Thyroid gland (tissue), 4 donors: ENCODE data around the gene SLBP. TPM values are rescaled to one million over a fixed set of nuclear protein-coding genes. Genes with fewer than 3 reads are reported as not detected.

Experiments
- DNase-seq, 2 donors: peaks; one replicate each; pipeline ENCODE4 v3.0.0-alpha.2; 2019
- H3K27ac ChIP-seq, 3 donors: fragments of 200-600 bp; sonication (generic); 1 replicate in 2 of 3; 2 replicates in 1 of 3; pipeline ENCODE4 v1.5.1; 2016 to 2019; ENCODE audit warnings: mild to moderate bottlenecking in 1 of 3, moderate library complexity in 1 of 3
- H3K27me3 ChIP-seq: fragments of 200-600 bp; sonication (generic); one replicate; pipeline ENCODE4 v1.5.1; 2019
- H3K36me3 ChIP-seq, 2 donors: fragments of 200-600 bp; sonication (generic); one replicate each; pipeline ENCODE4 v1.5.1; 2016 to 2019
- H3K4me1 ChIP-seq, 2 donors: fragments of 200-600 bp; sonication (generic); one replicate each; pipeline ENCODE4 v1.5.1; 2017 to 2019
- H3K4me3 ChIP-seq, 3 donors: fragments of 200-600 bp; sonication (generic); replicated peaks in 1 of 3; 1 replicate in 2 of 3; 2 replicates in 1 of 3; pipeline ENCODE4 v1.5.1; 2016; ENCODE audit warnings: mild to moderate bottlenecking in 1 of 3
- H3K9me3 ChIP-seq: fragments of 200-600 bp; sonication (generic); one replicate; pipeline ENCODE4 v1.5.1; 2017
- POLR2A ChIP-seq, 2 donors: fragments of 450-650 bp; IDR thresholded peaks; one replicate each; pipeline ENCODE4 v1.6.1; 2017; ENCODE audit warnings: antibody characterized with exemption in 2 of 2, mild to moderate bottlenecking in 2 of 2, moderate library complexity in 1 of 2
- WGBS, 2 donors: methylation state at CpG; one replicate each; pipeline ENCODE4 v1.1.5; 2017; 5-methylcytosine and 5-hydroxymethylcytosine counted together
- intact Hi-C: fragments of 100-400 bp; cut with DNase I; formaldehyde crosslinking; loops from one replicate; pipeline ENCODE4 v1.15.1; 2023
- total RNA-seq, 4 donors: library from RNA; depleted of rRNA; stranded (reverse); fragments of >200 nt; gene quantifications; one replicate each; pipeline ENCODE4 v1.2.3, GENCODE V29; 2016
- TF ChIP-seq, protein P1 (sequence below), 6 experiments: fragments of 200-600 bp in 3 of 6; fragments of 450-650 bp in 3 of 6; sonication (generic) in 3 of 6; IDR thresholded peaks; one replicate each; pipeline ENCODE4 v1.5.1; 2016 to 2019; ENCODE audit warnings: antibody characterized with exemption in 6 of 6, mild to moderate bottlenecking in 2 of 6, inconsistent platforms in 1 of 6, moderate library complexity in 1 of 6

SLBP gene
- 10 to 100 TPM; 41.2 to 48.5 (median 43.3) TPM for total RNA-seq

DNA sequence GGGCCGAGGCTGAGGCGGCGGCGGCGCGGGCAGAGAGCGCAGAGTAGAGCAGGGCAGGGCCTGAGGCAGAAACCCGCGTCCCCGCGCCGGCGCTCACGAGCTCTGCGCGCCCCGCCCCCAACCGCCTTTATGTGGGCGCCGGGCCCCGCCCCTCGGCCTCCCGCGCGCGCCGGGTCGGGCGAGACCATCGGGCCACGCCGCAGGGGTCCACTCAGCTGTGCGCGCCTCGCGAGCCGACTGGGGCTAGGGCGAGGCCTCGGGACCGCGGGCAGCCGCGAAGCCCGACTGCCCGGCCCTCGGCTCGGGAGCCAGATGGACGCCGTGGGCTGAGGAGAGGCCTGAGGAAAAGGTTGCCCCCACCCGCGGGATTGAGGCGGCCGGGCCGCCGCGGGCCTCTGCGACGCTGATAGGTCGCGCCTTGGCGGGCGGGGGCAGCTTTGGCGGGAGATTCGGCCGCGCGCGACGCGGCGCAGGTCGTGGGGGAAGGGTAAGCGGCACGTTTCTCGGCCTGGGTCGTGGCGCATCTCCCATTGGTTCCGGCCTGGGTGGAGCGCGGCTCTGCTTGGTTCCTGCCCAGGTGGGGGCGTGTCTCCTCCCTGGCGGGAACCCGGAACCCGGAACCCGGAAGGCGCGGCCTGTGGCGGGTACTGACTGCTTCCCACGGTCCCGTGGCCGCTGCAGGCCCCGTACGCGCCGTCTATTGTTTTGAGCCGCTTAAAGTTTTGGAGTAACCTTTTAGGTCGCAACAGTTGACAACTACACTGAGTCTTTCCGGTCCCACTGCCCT is at the start of gene SLBP:
Gene SLBP, minus strand, starts transcription at position 104 of the 787 bp plus-strand sequence. CDS start 131 bp downstream, outside the sequence.
- H3K27ac ChIP-seq = peak within 1 kb of the TSS; percentile 98 to 100 (median 99)
- H3K4me1 ChIP-seq = peaks cover 21 to 43% of the 10 kb centered on the region in 2 donors
- peaks cover 0 to 4% of the 10 kb centered on the region in 2 donors for H3K36me3 ChIP-seq
- H3K9me3 ChIP-seq = no peaks in the 10 kb centered on the region
- TF ChIP-seq, protein P1, sequence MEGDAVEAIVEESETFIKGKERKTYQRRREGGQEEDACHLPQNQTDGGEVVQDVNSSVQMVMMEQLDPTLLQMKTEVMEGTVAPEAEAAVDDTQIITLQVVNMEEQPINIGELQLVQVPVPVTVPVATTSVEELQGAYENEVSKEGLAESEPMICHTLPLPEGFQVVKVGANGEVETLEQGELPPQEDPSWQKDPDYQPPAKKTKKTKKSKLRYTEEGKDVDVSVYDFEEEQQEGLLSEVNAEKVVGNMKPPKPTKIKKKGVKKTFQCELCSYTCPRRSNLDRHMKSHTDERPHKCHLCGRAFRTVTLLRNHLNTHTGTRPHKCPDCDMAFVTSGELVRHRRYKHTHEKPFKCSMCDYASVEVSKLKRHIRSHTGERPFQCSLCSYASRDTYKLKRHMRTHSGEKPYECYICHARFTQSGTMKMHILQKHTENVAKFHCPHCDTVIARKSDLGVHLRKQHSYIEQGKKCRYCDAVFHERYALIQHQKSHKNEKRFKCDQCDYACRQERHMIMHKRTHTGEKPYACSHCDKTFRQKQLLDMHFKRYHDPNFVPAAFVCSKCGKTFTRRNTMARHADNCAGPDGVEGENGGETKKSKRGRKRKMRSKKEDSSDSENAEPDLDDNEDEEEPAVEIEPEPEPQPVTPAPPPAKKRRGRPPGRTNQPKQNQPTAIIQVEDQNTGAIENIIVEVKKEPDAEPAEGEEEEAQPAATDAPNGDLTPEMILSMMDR (IDR thresholded peaks at IDR 0.05) = no peak
- TF ChIP-seq POLR2A (IDR thresholded peaks at IDR 0.05) = peak; percentile 65 to 96
- H3K27me3 ChIP-seq = no peaks in the 10 kb centered on the region
- WGBS, 2 donors = 0 to 1% methylated on average over 17 to 33 of the region's 98 CpGs
- intact Hi-C loops = no loop called here
- H3K4me3 ChIP-seq = peak within 1 kb of the TSS; percentile 56 to 97 (median 84)
- DNase-seq = peak; percentile 98 to 99

DNA sequence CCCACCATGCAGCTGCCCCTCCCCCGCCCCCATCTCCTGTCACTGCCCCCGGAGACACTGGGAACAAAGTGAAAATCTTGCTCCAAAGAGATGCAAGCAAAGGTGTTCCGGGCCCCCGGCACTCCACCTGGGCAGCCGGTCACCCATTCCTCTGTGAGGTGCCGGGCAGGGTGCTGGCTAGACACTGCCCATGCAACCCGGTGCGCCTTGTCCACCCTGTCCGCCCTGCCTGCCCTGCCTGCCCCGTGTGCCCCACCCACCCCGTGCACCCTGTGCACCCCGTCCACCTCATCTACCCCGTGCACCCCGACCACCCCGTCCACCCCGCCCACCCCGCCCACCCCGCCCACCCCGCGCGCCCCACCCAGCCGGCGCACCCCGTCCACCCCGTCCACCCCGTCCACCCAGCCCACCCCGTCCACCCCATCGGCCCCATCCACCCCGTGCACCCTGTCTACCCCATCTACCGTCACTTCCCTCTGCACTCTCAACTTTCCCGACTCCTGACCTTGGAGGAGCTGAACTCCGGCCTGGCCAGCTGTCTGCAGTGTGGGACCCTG is 49.1 kb upstream of the SLBP start:
- DNase-seq = no peak
- no peaks in the 10 kb centered on the region for H3K9me3 ChIP-seq
- peaks cover 7 to 12% of the 10 kb centered on the region in 2 donors for H3K4me1 ChIP-seq
- H3K36me3 ChIP-seq = no peaks in the 10 kb centered on the region
- intact Hi-C loops = no loop called here
- no peak overlapping the region for H3K4me3 ChIP-seq
- H3K27me3 ChIP-seq = no peaks in the 10 kb centered on the region
- H3K27ac ChIP-seq = no peak overlapping the region
- TF ChIP-seq POLR2A (IDR thresholded peaks at IDR 0.05) = no peak
- TF ChIP-seq, protein P1 (IDR thresholded peaks at IDR 0.05) = no peak
- WGBS, 2 donors = 70 to 82% methylated on average over 25 to 26 of the region's 32 CpGs

DNA sequence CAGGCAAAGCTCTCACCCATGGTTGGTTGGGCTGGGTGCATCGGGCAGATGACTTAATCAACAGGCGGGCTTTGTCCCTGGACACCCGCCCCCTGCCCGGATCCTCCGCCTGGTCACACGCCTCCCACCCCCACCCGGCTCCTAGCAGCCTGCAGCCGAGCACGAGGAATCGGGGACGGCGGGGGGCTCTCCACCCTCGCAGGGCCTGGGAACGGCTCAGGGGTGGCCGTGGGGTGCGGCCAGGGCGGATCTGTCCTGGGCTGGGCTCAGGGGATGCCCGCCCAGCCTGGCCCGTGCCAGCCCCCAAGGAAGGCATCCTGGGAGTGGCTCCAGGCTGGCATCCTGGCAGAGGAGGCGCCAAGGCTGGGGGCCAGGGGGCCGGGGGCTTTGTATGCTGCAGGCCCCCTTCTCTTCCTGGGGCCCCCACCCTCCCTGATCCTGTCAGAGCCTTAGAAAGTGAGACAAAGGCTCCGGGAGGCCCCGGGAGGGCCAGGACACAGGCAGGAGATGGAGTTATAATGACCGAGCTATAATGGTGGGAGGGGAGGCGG is 48.5 kb upstream of the SLBP start:
- no peaks in the 10 kb centered on the region for H3K27me3 ChIP-seq
- H3K36me3 ChIP-seq = no peaks in the 10 kb centered on the region
- intact Hi-C loops = no loop called here
- H3K4me1 ChIP-seq = peaks cover 7 to 11% of the 10 kb centered on the region in 2 donors
- WGBS, 2 donors = 59 to 65% methylated on average over 6 to 9 of the region's 25 CpGs
- no peak for DNase-seq
- no peak overlapping the region for H3K4me3 ChIP-seq
- no peaks in the 10 kb centered on the region for H3K9me3 ChIP-seq
- TF ChIP-seq, protein P1 (IDR thresholded peaks at IDR 0.05) = no peak
- TF ChIP-seq POLR2A (IDR thresholded peaks at IDR 0.05) = no peak
- no peak overlapping the region for H3K27ac ChIP-seq

DNA sequence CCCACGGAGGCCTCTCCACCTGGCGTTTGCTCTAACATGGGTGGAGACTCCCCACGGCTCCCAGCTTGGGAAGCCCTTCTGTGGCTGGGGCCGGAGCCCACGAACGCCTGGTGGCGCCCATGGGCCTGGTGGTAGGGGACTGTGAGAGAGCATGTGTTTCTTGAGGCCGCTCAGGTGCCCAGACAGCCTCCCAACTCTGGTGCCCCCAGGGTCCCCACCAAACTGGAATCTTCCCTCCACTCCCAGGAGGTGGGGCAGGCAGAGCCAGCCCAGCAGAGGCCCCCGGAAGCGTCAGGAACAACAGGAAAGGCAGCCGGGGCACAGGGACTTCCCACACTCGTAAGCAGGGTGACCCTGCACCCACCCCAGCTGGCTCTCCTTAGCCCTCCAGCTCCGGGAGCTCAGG is 47.7 kb upstream of the SLBP start:
- Histone ChIP-seq H3K4me1 (peaks cover 7 to 11% of the 10 kb centered on the region in 2 donors), H3K9me3 (no peaks in the 10 kb centered on the region), H3K27me3 (no peaks in the 10 kb centered on the region), H3K4me3 (no peak overlapping the region), H3K27ac (no peak overlapping the region), H3K36me3 (no peaks in the 10 kb centered on the region)
- intact Hi-C loops = no loop called here
- no peak for DNase-seq
- TF ChIP-seq, protein P1 (IDR thresholded peaks at IDR 0.05) = no peak
- TF ChIP-seq POLR2A (IDR thresholded peaks at IDR 0.05) = no peak
- 66 to 85% methylated on average over 5 to 7 of the region's 13 CpGs for WGBS, 2 donors
